T-cell (primary cell): ENCODE data around the gene NDUFA12. TPM values are rescaled to one million over a fixed set of nuclear protein-coding genes. Genes with fewer than 3 reads are reported as not detected.

Experiments used
- ATAC-seq, 4 experiments: fragments of 200-7000 bp in 3 of 4; fragments of 150-1000 bp in 1 of 4; cut with Tn5 transposase; replicated peaks in 1 of 4; 1 replicate in 3 of 4; 2 replicates in 1 of 4; pipeline ENCODE4 v1.10.0; 2021; ENCODE audit warnings: moderate library complexity in 3 of 4, mild to moderate bottlenecking in 2 of 4, moderate number of reproducible peaks in 1 of 4
- CTCF ChIA-PET, 2 donors: fragments of 300-600 bp; sonication (Branson Sonifier 250); formaldehyde crosslinking; loops; one replicate each; lab custom pipeline; 2022; ENCODE audit warnings: antibody characterized with exemption in 2 of 2; lab: Charles Lee
- POLR2A ChIA-PET, 2 donors: fragments of 300-600 bp; sonication (Branson Sonifier 250); formaldehyde crosslinking; loops; one replicate each; lab custom pipeline; 2022; ENCODE audit warnings: antibody characterized with exemption in 2 of 2; lab: Charles Lee
- DNase-seq, 35 experiments: peaks; one replicate each; pipeline versions ENCODE4 v3.0.0 to v3.0.0-alpha.2; 2013 to 2023
- H3K27ac ChIP-seq: one replicate; pipeline ENCODE4 v1.5.1; 2013; ENCODE audit warnings: low read length
- H3K27me3 ChIP-seq, 2 experiments: replicated peaks in 1 of 2; 1 replicate in 1 of 2; 2 replicates in 1 of 2; pipeline versions ENCODE4 v1.6.1 to v1.7.0; 2013; ENCODE audit warnings: low read length in 1 of 2, mixed read lengths in 1 of 2; ENCODE audit not compliant: control insufficient read depth in 2 of 2, insufficient read depth in 2 of 2; ENCODE audit errors: extremely low read depth in 1 of 2
- H3K36me3 ChIP-seq, 2 donors: 1 replicate in 1 of 2; 2 replicates in 1 of 2; pipeline versions ENCODE4 v1.6.1 to v1.7.0; 2013; ENCODE audit warnings: low read length in 1 of 2; ENCODE audit not compliant: control insufficient read depth in 2 of 2, insufficient read depth in 1 of 2; ENCODE audit errors: extremely low read depth in 1 of 2
- H3K4me1 ChIP-seq, 2 experiments: 1 replicate in 1 of 2; 2 replicates in 1 of 2; pipeline versions ENCODE4 v1.6.1 to v1.7.0; 2013; ENCODE audit warnings: low read length in 2 of 2, mixed read lengths in 1 of 2; ENCODE audit not compliant: insufficient read depth in 2 of 2, control insufficient read depth in 1 of 2; ENCODE audit errors: extremely low read depth in 1 of 2
- H3K4me3 ChIP-seq, 2 donors: 1 replicate in 1 of 2; 2 replicates in 1 of 2; pipeline versions ENCODE4 v1.5.1 to v1.7.0; 2013; ENCODE audit warnings: mild to moderate bottlenecking in 2 of 2, low read length in 1 of 2, moderate library complexity in 1 of 2; ENCODE audit not compliant: control insufficient read depth in 1 of 2; ENCODE audit errors: extremely low read depth in 1 of 2
- H3K9me3 ChIP-seq: 2 replicates; pipeline ENCODE4 v1.7.0; 2013
- H3K27ac Mint-ChIP-seq, 2 donors: one replicate each; pipeline ENCODE4 v1.8.0; 2020 to 2021; ENCODE audit warnings: mild to moderate bottlenecking in 2 of 2, mixed read lengths in 2 of 2
- H3K27me3 Mint-ChIP-seq, 2 donors: one replicate each; pipeline ENCODE4 v1.8.0; 2021 to 2022; ENCODE audit warnings: mixed read lengths in 2 of 2
- H3K36me3 Mint-ChIP-seq: one replicate; pipeline ENCODE4 v1.8.0; 2021; ENCODE audit warnings: mixed read lengths
- H3K4me1 Mint-ChIP-seq, 3 donors: one replicate each; pipeline ENCODE4 v1.8.0; 2020 to 2022; ENCODE audit warnings: mixed read lengths in 3 of 3, mild to moderate bottlenecking in 1 of 3
- H3K4me3 Mint-ChIP-seq, 3 donors: one replicate each; pipeline ENCODE4 v1.8.0; 2020 to 2022; ENCODE audit warnings: mild to moderate bottlenecking in 3 of 3, mixed read lengths in 3 of 3, moderate library complexity in 3 of 3
- H3K9me3 Mint-ChIP-seq, 3 donors: one replicate each; pipeline ENCODE4 v1.8.0; 2020 to 2022; ENCODE audit warnings: mixed read lengths in 3 of 3
- WGBS: methylation state at CpG from one replicate; pipeline ENCODE4 v1.1.5; 2013; ENCODE audit warnings: missing lambda C conversion rate; ENCODE audit not compliant: insufficient coverage; 5-methylcytosine and 5-hydroxymethylcytosine counted together
- total RNA-seq, 35 experiments: library from RNA in 6 of 35; stranded (reverse) in 6 of 35; fragments of 120-200 nt in 1 of 35; gene quantifications; one replicate each; pipeline versions ENCODE4 v1.2.1 to v1.2.4 and lab custom pipeline; 2013 to 2026

NDUFA12 gene
- total RNA-seq, 5 donors from 2014 or later (not counting 1 experiment from before 2014, with no cell fraction given) = 56.2 to 120 (median 67.6) TPM

GRCh38 chr12:94930772-94931171 lies 72.7 kb downstream of the NDUFA12 start:
- no peak overlapping the region for H3K27ac ChIP-seq
- H3K4me1 ChIP-seq = no peaks in the 10 kb centered on the region
- peaks cover 0 to 1% (median 0%) of the 10 kb centered on the region in 3 donors for H3K4me1 Mint-ChIP-seq
- no peak overlapping the region for H3K27ac Mint-ChIP-seq
- H3K36me3 Mint-ChIP-seq = no peaks in the 10 kb centered on the region
- DNase-seq (no peak), ATAC-seq (no peak)
- no peaks in the 10 kb centered on the region for H3K9me3 ChIP-seq
- ChIA-PET CTCF (no interaction called here), POLR2A (interaction anchor here in 1 of 2 donors (0.6 kb wide), 1 partner anchor 589 kb away, joined by 7 read pairs; no protein-coding TSS in a partner anchor)
- H3K4me3 ChIP-seq = no peak overlapping the region
- no peak overlapping the region for H3K4me3 Mint-ChIP-seq
- no peaks in the 10 kb centered on the region for H3K27me3 ChIP-seq
- no peaks in the 10 kb centered on the region for H3K9me3 Mint-ChIP-seq
- no peaks in the 10 kb centered on the region for H3K36me3 ChIP-seq
- no CpG with 5 or more reads among the region's 2 CpGs for WGBS
- no peaks in the 10 kb centered on the region for H3K27me3 Mint-ChIP-seq

DNA sequence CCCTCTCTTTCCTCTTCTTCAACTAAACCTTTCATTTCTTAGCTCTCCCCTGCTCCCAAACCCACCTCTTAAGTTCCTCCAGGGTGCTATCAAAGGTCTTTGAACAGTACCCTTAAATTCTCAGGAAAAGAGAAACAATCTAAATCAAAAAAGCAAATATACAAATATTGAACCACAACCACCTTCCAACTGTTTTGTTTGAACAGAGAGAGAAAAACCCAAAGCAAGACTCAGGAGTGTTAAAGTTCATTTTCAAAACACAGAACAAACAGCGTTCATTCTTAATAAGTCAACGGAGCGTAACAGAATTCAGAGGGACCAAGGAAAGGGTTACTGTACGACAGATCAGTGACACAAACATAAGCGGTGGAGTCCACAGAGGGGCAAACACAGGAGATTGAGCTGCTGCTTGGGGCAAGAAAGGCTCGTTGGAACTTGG lies 73.3 kb downstream of the NDUFA12 start:
- CTCF ChIA-PET = no interaction called here
- peaks cover 0 to 2% (median 0%) of the 10 kb centered on the region in 3 donors for H3K4me1 Mint-ChIP-seq
- no peaks in the 10 kb centered on the region for H3K27me3 Mint-ChIP-seq
- no peak overlapping the region for H3K4me3 Mint-ChIP-seq
- POLR2A ChIA-PET = no interaction called here
- DNase-seq = no peak
- no peak overlapping the region for H3K27ac ChIP-seq
- H3K36me3 Mint-ChIP-seq = no peaks in the 10 kb centered on the region
- H3K4me1 ChIP-seq = no peaks in the 10 kb centered on the region
- no peak overlapping the region for H3K4me3 ChIP-seq
- no peaks in the 10 kb centered on the region for H3K27me3 ChIP-seq
- 95% methylated on average over 5 of the region's 6 CpGs for WGBS
- H3K36me3 ChIP-seq = no peaks in the 10 kb centered on the region
- no peaks in the 10 kb centered on the region for H3K9me3 ChIP-seq
- H3K9me3 Mint-ChIP-seq = no peaks in the 10 kb centered on the region
- H3K27ac Mint-ChIP-seq = no peak overlapping the region
- ATAC-seq = no peak

DNA sequence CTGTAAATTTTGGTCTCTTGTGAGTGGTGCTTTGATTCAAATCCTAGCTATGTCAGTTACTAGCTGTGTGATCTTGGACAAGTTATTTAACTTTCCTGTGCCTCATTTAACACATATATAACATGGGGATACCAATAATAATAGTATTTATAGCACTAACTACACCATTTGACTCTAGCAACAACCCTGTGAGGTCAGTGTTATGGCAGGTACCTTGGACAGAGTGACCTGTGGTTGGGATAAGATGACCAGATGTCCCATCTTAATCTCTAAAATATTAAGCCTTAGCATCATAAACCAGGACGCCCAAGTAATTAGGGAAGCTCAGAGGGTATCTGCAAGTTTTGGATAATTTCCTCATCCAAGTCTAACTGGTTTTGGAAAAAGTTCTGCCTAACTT lies 73.7 kb downstream of the NDUFA12 start:
- DNase-seq = no peak
- no peak overlapping the region for H3K27ac ChIP-seq
- ChIA-PET POLR2A (no interaction called here), CTCF (no interaction called here)
- peaks cover 0 to 2% (median 0%) of the 10 kb centered on the region in 3 donors for H3K4me1 Mint-ChIP-seq
- no peak overlapping the region for H3K4me3 Mint-ChIP-seq
- no peaks in the 10 kb centered on the region for H3K36me3 ChIP-seq
- no peaks in the 10 kb centered on the region for H3K9me3 ChIP-seq
- no peak overlapping the region for H3K4me3 ChIP-seq
- ATAC-seq = no peak
- H3K27me3 ChIP-seq = no peaks in the 10 kb centered on the region
- no peaks in the 10 kb centered on the region for H3K27me3 Mint-ChIP-seq
- H3K4me1 ChIP-seq = no peaks in the 10 kb centered on the region
- H3K36me3 Mint-ChIP-seq = no peaks in the 10 kb centered on the region
- H3K9me3 Mint-ChIP-seq = no peaks in the 10 kb centered on the region
- WGBS = no CpG with 5 or more reads among the region's 1 CpG
- no peak overlapping the region for H3K27ac Mint-ChIP-seq

- H3K27ac Mint-ChIP-seq = no peak overlapping the region
- no peaks in the 10 kb centered on the region for H3K9me3 Mint-ChIP-seq
- H3K27me3 Mint-ChIP-seq = no peaks in the 10 kb centered on the region
- H3K4me1 Mint-ChIP-seq = peaks cover 0 to 2% (median 0%) of the 10 kb centered on the region in 3 donors
- no peaks in the 10 kb centered on the region for H3K36me3 Mint-ChIP-seq
- Histone ChIP-seq H3K4me1 (no peaks in the 10 kb centered on the region), H3K4me3 (no peak overlapping the region), H3K9me3 (no peaks in the 10 kb centered on the region), H3K36me3 (no peaks in the 10 kb centered on the region), H3K27ac (no peak overlapping the region), H3K27me3 (no peaks in the 10 kb centered on the region)
- POLR2A ChIA-PET = no interaction called here
- CTCF ChIA-PET = no interaction called here
- ATAC-seq (no peak), DNase-seq (no peak)
- WGBS = 100% methylated on average over 5 of the region's 5 CpGs
- H3K4me3 Mint-ChIP-seq = no peak overlapping the region
Observed at GRCh38 chr12:94925729-94926128, 77.8 kb downstream of the NDUFA12 start.

DNA sequence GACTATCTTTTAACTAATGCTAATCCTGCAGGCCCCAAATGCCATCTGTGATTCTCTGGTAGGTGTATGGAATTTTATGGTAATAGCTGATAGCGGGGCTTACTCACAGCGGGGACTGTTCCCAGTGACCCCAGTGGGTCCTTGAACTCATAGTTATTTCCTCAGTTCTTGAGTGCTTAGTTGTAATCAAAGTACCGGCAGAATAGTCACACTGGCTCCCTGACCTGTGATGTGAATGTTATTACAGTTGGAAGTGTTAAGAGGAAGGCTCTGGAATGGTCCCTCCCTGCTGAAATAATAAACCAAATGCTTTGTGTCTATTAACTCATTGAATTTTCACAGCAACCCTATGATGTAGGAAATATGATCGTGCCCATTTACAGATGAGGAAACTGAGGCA lies 78.3 kb downstream of the NDUFA12 start:
- DNase-seq (no peak), ATAC-seq (no peak)
- ChIA-PET POLR2A (no interaction called here), CTCF (no interaction called here)
- no peaks in the 10 kb centered on the region for H3K36me3 Mint-ChIP-seq
- no peak overlapping the region for H3K4me3 Mint-ChIP-seq
- no peaks in the 10 kb centered on the region for H3K36me3 ChIP-seq
- H3K4me1 Mint-ChIP-seq = peaks cover 0 to 2% (median 0%) of the 10 kb centered on the region in 3 donors
- no peak overlapping the region for H3K4me3 ChIP-seq
- no peak overlapping the region for H3K27ac Mint-ChIP-seq
- no peaks in the 10 kb centered on the region for H3K4me1 ChIP-seq
- H3K27me3 ChIP-seq = no peaks in the 10 kb centered on the region
- no peaks in the 10 kb centered on the region for H3K9me3 Mint-ChIP-seq
- 78% methylated on average over 2 of the region's 4 CpGs for WGBS
- H3K27ac ChIP-seq = no peak overlapping the region
- H3K27me3 Mint-ChIP-seq = no peaks in the 10 kb centered on the region
- no peaks in the 10 kb centered on the region for H3K9me3 ChIP-seq

- no peaks in the 10 kb centered on the region for H3K36me3 ChIP-seq
- Mint-ChIP-seq H3K4me3 (no peak overlapping the region), H3K36me3 (no peaks in the 10 kb centered on the region), H3K9me3 (no peaks in the 10 kb centered on the region), H3K27me3 (no peaks in the 10 kb centered on the region), H3K27ac (no peak overlapping the region), H3K4me1 (peaks cover 0 to 2% (median 0%) of the 10 kb centered on the region in 3 donors)
- no peaks in the 10 kb centered on the region for H3K27me3 ChIP-seq
- no peak overlapping the region for H3K27ac ChIP-seq
- ATAC-seq (no peak), DNase-seq (no peak)
- H3K4me1 ChIP-seq = no peaks in the 10 kb centered on the region
- ChIA-PET POLR2A (no interaction called here), CTCF (no interaction called here)
- no peaks in the 10 kb centered on the region for H3K9me3 ChIP-seq
- H3K4me3 ChIP-seq = no peak overlapping the region
- 79% methylated on average over 2 of the region's 4 CpGs for WGBS
Observed at GRCh38 chr12:94922561-94922960, 80.9 kb downstream of the NDUFA12 start.
